Measurements from ENCODE around the gene ZNF436.

Gene ZNF436

DNA sequence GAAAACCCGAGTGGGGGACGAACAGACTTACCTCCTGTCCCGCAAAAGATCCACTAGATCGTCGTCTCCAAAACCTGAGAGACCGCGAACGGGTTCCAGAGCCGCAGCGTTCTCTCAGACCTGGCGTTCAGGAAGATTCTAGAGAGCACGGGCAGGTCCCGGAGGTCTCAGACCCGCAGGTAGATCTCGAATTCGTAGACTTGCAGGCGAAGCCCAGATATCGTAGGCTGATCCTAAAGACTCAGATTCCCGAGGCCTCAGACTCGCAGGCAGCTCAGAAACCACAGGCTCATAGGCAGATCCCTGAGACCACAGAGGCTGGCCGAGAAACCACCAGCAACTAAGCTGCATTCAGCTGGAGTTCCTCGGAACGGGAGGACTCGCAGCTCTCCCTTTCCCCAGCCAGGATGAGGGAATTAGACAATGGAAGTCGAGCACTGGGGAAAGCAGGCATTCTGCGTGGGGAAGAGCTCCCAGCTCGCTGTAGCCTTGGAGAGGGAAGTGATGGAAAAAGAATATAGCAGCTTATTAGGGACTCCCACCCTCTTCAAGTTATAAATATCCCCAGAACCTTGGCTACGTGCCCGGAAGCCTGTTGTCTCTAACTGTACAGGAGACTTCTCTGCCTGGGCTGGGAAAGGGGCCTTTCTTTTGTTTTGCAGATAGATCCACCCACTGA, at the start of gene ZNF436:
ZNF436 (minus strand) TSS at position 502 of the 679 bp plus-strand sequence. CDS start 1,831 bp downstream, outside the sequence.
- DNase-seq (ENCODE audit: low read depth): peak; percentile 13

DNA sequence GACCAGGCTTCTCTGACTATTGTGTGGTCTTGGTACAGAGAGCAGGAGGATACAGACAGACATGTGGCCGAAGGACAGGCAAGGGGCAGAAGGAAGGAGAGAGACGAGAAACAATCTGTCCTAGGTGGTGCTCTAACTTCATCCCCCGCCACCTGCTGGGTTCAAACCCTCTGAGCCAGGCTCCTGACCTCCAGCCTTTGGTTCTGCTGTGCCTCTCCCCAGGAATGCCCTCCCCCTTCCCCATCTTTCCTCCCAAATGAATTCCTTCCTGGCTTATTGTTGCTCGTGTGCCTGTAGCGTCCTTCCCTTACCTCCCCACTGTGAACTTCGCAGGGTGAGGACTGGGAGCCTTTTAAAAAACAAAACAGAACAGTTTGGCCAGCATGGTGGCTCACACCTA, 49.5 kb upstream of the ZNF436 start:
- DNase-seq (ENCODE audit: low read depth): no peak

DNA sequence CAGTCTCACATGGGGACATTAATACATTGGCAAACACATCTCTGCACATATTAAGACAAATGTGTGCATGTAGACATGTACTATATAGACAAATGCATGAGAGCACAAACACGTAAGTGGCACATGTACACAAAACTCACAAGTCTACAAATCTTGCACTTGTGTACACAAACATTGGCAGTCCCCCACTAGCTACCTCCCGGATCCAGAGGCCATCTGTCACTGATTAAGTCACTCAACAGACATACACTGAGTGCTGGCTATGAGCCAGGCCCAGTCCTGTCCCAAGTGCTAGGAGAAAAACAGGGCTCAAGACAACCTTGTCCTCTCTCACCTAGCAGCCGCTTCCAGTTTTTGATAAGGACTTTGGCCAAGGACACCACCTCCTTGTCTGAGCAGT, 47.9 kb upstream of the ZNF436 start:
- no peak for DNase-seq (ENCODE audit: low read depth)

DNA sequence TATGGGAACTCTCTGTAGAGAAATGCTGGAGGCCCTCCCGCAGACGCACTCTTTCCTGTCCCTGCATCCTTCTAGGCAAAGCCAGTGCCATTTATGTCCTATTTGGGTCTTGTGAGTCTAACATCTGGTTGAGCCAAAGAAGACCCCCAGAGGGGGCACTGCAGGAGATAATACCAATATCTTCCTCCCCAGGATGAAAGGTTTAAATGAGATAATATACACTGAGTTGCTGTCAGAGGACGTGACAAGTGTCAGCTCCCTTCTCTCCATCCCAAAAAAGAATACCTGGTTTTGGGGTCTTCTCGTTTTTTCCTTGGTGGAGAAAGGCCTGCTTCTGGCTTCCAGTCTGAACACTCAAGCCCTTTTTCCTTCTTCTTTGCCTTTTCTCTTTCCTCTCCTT, 47.3 kb upstream of the ZNF436 start:
- DNase-seq (ENCODE audit: low read depth): no peak

DNA sequence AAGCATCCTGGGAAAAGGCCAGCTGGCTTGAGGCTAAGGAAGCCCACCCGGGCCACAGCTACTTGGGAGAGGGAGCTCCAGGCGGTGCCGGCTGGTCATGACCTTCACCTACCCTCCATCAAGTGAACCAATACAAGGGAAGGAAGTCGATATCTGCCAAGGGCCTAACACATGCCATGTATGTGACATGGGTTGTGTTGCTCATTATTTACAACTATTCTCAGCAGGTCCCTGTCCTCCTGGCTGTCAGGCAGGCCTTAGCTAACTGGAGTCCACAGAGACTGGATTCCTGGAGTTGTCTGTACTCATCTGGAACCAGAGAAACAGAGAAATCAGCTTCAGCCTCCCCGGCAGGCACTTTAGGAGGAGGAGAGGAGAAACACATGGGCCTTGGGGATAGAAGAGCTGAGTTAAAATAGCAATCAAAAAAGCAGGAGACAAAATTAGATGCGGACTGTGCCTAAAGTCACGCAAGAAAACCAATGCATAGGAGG, 39.2 kb upstream of the ZNF436 start:
- no peak for DNase-seq (ENCODE audit: low read depth)

DNA sequence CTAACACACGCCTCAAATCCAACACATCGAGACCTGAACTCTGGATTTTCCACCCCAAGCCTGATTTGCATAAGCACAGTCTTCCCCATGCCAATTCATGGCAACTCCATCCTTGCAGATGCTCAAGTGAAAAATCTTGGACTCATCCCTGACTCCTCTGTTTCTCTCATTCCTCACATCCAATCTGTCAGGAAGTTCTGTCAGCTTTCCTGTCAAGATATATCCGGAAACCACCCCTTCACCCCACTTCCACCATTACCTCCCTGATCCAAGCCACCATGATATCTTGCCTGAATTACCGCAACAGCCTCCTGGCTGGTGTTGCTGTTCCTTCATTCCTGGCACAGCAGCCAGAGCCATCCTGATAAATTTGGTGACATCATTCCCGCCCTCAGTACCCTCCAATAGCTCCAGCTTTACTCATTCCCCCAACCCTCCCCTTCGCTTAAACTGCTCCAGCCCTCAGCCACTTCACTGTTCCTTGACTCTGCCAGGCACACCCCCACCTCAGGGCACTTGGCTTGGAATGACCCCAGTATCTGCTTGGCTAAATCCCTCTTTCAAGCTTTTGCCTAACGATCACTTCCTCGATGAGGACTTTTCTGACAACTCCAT, 37.5 kb upstream of the ZNF436 start:
- no peak for DNase-seq (ENCODE audit: low read depth)

DNA sequence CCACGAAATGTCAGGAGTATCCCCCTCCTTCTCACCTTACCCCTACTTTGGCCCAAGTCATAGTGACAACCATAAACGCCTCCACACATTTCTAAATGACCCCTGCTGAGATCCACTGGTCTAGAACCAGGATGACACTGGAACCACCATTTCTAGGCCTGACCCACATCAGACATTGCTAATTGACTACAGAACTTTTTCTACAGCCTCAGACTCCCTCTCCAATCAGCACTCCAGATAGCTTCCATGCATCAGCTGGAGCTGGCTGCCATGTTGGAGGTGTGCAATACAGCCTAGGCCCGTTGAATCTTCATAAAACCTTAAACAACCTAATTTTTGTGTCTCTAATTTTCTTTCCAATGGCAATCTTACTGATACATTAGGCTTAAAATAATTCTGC, 36.3 kb upstream of the ZNF436 start:
- DNase-seq (ENCODE audit: low read depth): no peak

DNA sequence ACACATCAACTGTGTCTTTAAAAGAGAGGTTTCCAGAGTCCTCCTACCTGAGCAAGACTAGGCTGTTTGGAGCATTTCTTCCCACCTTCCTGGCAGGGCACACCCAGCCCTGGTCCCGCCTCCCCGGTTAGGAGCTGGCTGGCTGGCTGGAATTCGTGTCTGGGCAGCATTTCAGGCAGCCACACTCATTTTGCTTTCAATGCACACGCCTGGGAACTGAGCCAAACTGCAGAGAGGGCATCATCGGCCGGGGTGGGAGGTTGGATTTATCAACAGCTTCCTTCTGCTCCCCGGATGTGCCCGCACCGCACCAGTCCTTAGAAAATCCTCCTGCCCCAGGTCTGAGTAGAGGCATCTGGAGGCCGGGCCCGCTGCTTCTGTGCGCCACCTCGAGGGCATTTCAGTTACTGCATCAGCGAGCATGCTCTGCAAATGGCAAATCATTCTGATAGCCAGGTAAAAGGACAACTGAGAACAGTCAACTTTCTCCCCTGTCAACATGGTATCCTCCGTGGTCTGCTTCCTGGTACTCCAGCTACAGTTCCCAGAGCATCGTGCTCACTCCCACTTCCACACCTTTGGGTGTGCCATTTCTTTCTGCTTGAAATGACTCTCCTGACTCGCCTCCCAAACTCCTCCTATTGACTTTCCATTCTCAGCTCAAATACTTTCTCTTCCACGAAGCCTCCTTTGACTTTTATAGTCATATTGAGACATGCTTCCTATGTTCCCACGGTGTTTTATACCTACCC, 34.3 kb upstream of the ZNF436 start:
- peak; percentile 71 for DNase-seq (ENCODE audit: low read depth)

DNA sequence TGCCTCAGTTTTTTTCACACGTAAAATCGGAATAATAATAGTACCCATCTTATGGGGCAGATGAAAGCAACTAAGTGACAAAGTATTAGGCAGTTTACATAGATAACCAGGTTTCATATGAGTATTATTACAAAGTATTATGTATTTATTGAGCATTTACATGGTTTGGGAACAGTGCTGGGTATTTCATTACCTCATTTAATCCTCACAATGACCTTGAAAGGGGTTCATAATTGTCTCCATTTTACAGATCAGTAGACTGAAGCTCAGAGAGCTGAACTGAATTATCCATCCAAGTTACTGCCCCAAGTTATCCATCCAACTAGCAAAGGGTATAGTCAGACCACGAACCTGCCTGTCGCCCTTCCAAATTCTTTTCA, 33.7 kb upstream of the ZNF436 start:
- no peak for DNase-seq (ENCODE audit: low read depth)

DNA sequence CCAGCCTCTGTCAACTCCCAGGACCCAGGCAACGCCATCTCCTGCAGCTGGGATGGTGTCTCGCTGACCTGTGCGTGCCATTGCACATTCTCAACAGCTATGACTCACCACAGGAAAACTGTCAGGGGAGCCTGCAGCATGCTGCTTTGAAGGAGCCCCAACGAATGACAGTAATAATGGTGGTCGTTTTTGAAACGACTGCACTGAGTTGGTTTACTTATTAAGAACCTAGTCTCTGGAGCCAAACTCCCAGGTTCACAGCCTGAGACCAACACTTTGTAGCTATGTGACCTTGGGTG, 33.4 kb upstream of the ZNF436 start:
- no peak for DNase-seq (ENCODE audit: low read depth)

DNA sequence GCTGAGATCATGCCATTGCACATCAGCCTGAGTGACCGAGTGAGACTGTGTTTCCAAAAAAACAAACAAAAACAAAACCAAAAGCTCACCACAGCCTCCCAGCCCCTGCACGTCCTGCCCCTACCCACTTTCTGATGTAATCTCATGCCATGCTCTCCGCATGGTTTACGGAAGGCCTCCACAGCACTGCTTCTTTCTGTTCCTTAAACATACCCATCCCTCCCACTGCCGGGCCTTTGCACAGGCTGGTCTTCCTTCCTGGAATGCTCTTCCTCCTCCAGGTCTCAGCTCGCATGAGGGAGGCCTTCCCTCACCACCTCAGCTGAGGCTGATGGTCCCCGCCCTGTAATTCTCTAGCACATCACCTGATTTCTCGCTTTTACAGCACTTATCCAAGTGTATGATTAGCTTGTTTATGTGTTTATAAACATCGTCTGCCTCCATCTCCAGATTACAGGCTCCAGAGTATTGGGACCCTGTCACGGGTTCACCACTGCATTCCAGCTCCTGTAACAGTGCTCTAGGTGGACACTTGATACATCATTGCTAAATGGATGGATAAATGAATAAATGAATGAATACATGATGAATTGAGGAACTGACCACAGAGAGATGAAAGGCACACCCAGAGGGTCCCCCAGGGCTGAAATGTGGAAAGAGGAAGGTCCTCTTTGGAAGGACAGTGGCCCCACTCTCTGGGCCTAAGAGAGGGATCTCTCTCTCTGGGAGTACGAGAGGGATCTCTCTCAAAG, 32.8 kb upstream of the ZNF436 start:
- no peak for DNase-seq (ENCODE audit: low read depth)

DNA sequence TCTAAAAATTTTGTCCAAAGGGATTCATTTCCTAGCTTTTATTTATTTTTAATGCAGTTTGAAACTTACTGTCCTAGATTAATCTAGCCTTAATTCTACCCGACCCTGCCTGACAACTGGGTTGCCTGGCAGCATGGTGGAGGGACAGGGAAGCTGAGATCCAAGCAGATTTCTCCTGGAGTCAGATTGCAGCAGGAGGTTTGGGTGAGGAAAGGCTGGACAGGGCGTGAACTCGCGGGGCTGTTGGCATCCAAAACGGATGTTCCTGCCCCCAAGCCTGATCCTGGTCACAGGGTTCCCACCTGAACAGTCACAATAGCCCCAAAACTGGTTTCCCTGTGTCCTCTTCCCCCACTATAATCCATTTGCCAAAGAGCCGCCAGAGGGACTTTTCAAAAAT, 31.7 kb upstream of the ZNF436 start:
- no peak for DNase-seq (ENCODE audit: low read depth)

DNA sequence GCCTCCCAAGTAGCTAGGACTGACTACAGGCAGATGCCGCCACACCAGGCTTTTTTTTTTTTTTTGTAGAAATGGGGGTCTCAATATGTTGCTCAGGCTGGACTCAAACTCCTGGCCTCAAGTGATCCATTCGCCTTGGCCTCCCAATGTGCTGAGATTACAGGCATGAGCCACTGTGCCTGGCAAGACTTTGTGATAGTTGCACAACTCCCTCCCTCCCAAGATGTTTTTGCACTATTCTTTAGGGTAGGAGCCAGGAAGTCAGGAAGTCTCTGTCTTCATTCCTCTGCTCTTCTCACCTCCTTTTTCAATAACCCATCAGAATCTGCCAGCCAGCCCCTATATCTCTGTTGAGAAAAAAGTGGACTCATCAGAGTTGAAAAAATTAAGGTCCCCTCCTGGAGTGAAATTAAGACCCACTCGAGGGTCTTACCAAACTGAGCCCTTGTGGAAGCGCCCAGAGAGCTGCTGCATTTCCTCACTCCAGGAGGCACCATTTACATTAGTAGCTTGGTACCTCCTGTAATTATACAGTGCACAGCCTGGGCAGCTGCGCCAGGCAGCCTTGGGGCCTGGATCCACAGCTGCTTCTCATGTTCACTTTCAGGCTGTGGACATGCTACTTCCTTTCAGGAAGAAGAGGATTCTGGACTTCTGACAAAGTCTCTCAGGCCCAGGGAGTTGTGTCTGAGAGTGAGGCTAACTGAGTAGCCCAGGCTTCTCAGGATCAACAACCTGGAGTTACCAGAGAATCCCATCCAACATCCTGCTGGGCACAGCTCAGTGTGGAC, 30.9 kb upstream of the ZNF436 start:
- DNase-seq (ENCODE audit: low read depth): no peak

DNA sequence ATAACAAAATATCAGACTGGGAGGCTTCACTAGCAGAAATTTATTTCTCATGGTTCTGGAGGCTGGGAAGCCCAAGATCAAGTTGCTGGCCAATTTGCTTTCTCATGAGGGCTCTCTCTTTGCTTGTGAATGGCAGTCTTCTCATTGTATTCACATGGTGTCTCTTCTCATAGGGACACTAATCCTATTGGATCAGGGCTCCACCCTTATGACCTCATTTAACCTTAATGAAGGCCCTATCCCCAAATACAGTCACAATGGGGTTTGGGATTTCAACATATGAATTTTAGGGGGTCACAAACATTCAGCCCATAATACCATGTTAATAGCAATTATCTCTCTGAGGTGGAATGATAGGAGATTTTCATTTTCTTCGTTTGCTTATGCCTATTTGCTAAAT, 29.6 kb upstream of the ZNF436 start:
- no peak for DNase-seq (ENCODE audit: low read depth)

DNA sequence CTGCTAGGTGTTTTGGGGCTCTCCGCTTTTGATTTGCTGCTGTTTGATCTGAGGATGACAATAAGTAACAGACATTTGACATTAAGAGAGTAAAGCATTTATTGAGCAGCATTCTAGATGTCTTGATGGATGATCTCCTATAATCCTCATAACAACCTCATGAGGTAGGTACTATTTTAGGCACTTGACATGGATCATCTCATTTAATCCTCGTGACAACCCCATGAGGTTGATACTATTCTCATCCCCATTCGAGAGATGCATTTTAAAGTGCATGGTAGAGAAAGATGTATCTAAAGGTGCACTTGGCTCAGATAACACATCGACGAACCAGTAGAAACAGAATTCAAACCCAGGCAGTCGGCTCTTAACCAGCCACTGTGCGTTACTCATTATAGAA, 28.3 kb upstream of the ZNF436 start:
- no peak for DNase-seq (ENCODE audit: low read depth)

DNA sequence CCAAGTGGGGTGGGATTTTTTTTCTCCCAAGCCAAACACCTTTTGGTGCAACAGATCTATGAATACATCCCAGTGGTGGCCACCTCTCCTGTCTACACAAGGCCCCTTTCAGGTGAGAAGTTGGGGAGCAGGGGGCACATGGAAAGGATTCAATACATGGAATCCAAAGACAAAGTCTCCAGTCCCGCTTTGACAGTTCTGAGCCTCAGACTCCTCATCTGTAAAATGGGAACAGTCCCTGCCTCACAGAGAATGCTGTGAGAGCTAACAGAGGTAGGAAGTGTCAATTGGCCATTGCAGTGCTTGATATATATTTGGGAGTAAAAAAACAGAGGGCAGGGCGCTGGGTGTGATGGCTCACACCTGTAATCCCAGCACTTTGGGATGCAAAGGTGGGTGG, 26.7 kb upstream of the ZNF436 start:
- DNase-seq (ENCODE audit: low read depth): no peak

DNA sequence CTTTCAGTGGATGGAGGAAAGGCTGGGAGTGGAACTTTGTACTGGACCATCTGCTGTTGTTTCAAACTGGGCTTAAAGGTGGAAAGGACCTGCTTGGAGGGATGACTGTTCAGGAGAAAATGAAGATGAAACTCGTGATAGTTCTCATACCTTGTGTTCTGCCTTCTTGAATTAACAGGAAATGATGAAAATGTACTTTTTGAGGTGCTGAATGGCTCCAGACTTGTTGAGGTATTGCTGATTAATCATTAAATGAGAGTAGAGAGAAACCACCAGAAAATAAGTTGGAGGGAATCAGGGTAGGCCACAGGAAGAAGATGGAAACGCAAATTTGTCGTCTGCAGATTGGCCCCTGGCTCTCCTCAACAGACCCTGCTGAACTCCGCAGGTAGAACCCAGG, 26.2 kb upstream of the ZNF436 start:
- no peak for DNase-seq (ENCODE audit: low read depth)

DNA sequence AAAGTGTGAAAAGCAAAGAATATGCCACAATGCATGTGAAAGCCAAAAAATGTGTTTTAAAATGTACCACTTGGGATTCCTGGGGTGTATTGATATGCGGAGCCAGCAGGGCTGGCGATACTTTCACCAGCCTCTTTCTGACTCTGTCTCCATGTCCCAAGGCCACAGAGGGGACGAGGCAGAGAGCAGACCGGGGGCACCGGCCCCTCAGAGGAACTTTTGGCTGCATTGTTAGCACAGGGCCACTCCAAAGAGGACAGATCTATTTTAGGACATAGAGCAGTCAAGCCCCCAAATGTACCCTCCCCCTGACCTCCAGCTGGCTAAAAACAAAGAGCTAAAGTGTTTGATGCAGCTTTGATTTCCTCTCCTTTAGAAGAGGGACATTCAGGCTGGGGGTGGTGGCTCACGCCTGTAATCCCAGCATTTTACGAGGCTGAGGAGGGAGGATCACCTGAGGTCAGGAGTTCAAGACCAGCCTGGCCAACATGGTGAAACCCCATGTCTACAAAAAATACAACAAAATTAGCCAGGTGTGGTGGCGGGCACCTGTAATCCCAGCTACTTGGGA, 25.6 kb upstream of the ZNF436 start:
- DNase-seq (ENCODE audit: low read depth): no peak

DNA sequence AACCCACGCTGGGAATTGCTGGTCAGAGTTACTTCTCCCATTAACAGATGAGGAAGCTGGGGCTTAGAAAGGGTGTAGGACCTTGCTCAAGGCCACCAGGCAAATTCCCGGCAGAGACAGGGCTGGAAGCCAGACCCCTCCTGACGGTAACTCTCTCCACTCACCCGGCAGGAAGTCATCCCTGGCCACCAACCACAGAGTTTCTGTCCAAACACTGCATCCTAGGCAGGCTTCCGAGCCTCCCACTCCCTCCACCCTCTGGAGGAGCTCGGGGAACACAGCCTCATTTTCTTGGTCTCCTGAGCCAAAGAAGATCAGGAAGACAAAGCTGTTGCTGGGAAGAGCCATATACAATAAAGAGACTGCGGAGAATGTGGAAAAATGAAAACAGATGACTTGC, 25.0 kb upstream of the ZNF436 start:
- no peak for DNase-seq (ENCODE audit: low read depth)

DNA sequence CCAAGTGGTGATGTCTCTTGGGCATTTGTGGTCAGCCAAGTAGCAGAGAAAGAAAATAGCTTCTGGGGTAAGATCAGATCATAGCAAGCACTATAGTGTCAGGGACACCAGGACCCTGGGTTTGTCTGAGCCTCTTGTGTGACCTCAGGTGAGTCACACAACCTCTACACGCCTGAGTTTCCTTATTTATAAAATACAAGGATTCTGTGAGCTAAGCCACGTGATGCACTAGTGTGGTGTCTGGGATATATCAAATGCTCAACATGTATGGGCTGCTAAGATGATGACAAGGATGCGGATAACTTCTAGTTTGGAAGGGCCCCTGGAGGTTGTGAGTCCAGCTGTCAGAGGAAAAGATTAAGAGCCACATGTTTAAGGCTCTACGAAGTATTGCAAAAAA, 24.5 kb upstream of the ZNF436 start:
- no peak for DNase-seq (ENCODE audit: low read depth)

DNA sequence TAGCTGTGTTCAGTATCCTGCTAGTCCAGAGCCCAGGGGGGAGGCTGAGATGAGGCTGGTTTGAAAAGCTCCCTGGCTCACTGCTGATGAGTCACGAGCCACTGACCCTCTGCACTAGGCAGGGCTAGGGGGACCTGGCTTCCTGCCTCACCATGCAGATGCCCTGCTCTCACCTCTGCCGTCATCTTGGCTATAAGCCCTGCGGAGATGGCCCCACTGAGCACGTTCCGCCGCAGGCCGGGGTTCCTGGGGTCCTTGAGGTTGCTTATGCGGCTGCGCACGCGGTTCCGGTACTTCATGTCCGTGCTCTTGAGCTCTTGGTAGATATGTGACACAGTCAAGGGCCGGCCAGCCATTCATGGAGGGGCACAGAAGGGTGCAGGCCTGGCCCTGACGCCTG, 24.1 kb upstream of the ZNF436 start:
- DNase-seq (ENCODE audit: low read depth): no peak

All from stimulated activated CD8-positive, alpha-beta memory T cell treated with anti-CD3 and anti-CD28 coated beads, Interleukin-12 subunit alpha, Interleukin-12 subunit beta, amount 100 ng/mL, for 1 hour (primary cell).